HepG2 (cell line): ENCODE results near the gene MAPK12. TPM values are rescaled to one million over a fixed set of nuclear protein-coding genes. Genes with fewer than 3 reads are reported as not detected.

Experiments
- BRD4 ChIP-seq: sonication (generic); formaldehyde crosslinking; IDR thresholded peaks from 2 replicates; pipeline ENCODE4 v1.4.0; 2020; ENCODE audit warnings: missing genetic modification reagents
- GTF3A ChIP-seq: sonication (generic); formaldehyde crosslinking; conservative IDR thresholded peaks from 2 replicates; pipeline ENCODE4 v1.4.0; 2020; ENCODE audit warnings: mild to moderate bottlenecking, missing genetic modification reagents
- MYNN ChIP-seq: sonication (generic); formaldehyde crosslinking; IDR thresholded peaks from 2 replicates; pipeline ENCODE4 v1.4.0; 2020; ENCODE audit warnings: mild to moderate bottlenecking, low read depth, missing genetic modification reagents
- PTBP1 ChIP-seq: fragments of 200-400 bp; formaldehyde crosslinking; IDR thresholded peaks from 2 replicates; pipeline ENCODE4 v1.6.1; 2018; ENCODE audit warnings: low read length, low read depth; ENCODE audit not compliant: poor library complexity, severe bottlenecking
- SETDB1 ChIP-seq: sonication (generic); formaldehyde crosslinking; IDR thresholded peaks from 2 replicates; pipeline ENCODE4 v1.5.1; 2020; ENCODE audit warnings: missing genetic modification reagents, mild to moderate bottlenecking, borderline replicate concordance
- TMF1 ChIP-seq: sonication (generic); formaldehyde crosslinking; IDR thresholded peaks from 2 replicates; pipeline ENCODE4 v1.8.1; 2022; ENCODE audit warnings: low read depth, missing genetic modification reagents
- ZNF275 ChIP-seq: sonication (generic); formaldehyde crosslinking; IDR thresholded peaks from 2 replicates; pipeline ENCODE4 v1.8.0; 2022; ENCODE audit warnings: missing genetic modification reagents, mild to moderate bottlenecking, inconsistent platforms, borderline replicate concordance
- ZNF407 ChIP-seq: sonication (generic); formaldehyde crosslinking; IDR thresholded peaks from one replicate; pipeline ENCODE4 v1.5.1; 2020; ENCODE audit warnings: mild to moderate bottlenecking, missing genetic modification reagents; ENCODE audit errors: not compliant biosample characterization
- ZNF572 ChIP-seq: sonication (generic); formaldehyde crosslinking; IDR thresholded peaks from 2 replicates; pipeline ENCODE4 v1.5.1; 2020; ENCODE audit warnings: mild to moderate bottlenecking, missing genetic modification reagents
- ZNF646 ChIP-seq: sonication (generic); formaldehyde crosslinking; IDR thresholded peaks from 2 replicates; pipeline ENCODE4 v1.9.0; 2021; ENCODE audit warnings: mild to moderate bottlenecking, missing genetic modification reagents
- ZNF782 ChIP-seq: sonication (generic); formaldehyde crosslinking; IDR thresholded peaks from 2 replicates; pipeline ENCODE4 v1.4.0; 2020; ENCODE audit warnings: missing genetic modification reagents, mild to moderate bottlenecking, borderline replicate concordance
- polyA plus RNA-seq, 8 experiments: library from polyadenylated mRNA; depleted of rRNA in 3 of 8; stranded (reverse) in 7 of 8; unstranded in 1 of 8; fragments of >200 nt; fragmentation: Illumina TruSeq in 4 of 8; extraction: Trizol in 4 of 8; gene quantifications; 2 replicates each; pipeline versions ENCODE4 v1.2.1 to v1.2.3, GENCODE V29; 2011 to 2016; ENCODE audit warnings: low read depth in 4 of 8, missing spikeins in 1 of 8, mixed read lengths in 1 of 8; ENCODE audit not compliant: insufficient read depth in 1 of 8
- total RNA-seq, 5 experiments: library from RNA; depleted of rRNA; stranded (reverse); fragments of >200 nt; fragmentation: Illumina TruSeq; extraction: Trizol; gene quantifications; 2 replicates each; pipeline ENCODE4 v1.2.3, GENCODE V29; 2016; ENCODE audit warnings: low read depth in 1 of 5

MAPK12 gene
- total and polyA plus RNA-seq, 2 of the 13 experiments (the other 11 are each of a cell fraction or from before 2014, with no cell fraction given): 22.2 to 23.3 TPM

- TF ChIP-seq MYNN (CRISPR knock-in tag) (no peak), BRD4 (CRISPR knock-in tag) (no peak), ZNF407 (CRISPR knock-in tag) (no peak), ZNF646 (CRISPR knock-in tag) (no peak), GTF3A (CRISPR knock-in tag) (no peak), TMF1 (CRISPR knock-in tag) (no peak), ZNF275 (CRISPR knock-in tag) (0 out of 2 replicates have a peak, but pooled peaks have one; percentile 25), SETDB1 (CRISPR knock-in tag) (no peak), ZNF572 (0 out of 2 replicates have a peak, but pooled peaks have one; percentile 75), PTBP1 (no peak), ZNF782 (no peak)
Observed at GRCh38 chr22:50250555-50251476, 10.7 kb downstream of the MAPK12 start, which contains the start of gene HDAC10 (continued).
